ENCODE results near the gene TMEM11.

TMEM11 gene

DNA sequence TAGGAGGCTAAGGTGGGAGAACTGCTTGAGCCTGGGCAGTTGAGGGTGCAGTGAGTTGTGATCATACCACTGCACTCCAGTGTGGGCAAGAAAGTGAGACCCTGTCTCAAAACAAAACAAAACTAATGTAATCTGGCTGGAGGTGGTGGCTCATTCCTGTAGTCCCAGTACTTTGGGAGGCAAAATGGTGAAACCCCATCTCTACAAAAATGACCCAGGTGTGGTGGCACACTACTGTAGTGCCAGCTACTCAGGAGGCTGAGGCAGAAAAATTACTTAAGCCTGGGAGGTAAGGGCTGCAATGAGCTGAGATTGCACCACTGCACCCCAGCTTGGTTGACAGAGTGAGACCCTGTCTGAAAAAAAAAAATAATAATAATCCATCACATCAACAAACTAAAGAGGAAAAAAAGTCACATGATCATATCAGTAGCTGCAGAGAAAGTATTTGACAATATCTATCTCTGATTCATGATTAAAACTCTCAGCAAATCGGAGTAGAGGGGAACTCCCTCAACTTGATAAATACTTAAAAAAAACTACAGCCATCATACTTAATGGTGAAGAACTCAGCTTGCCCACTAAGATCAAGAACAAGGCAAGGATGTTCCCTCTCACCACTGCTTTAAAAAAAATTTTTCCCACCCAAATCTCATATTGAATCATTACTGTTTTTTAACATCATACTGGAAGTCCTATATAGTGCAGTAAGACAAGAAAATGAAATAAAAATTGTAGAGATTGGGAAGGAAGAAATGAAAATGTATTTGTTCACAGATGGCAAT, 56.2 kb downstream of the TMEM11 start:
- DNase-seq: no peak

DNA sequence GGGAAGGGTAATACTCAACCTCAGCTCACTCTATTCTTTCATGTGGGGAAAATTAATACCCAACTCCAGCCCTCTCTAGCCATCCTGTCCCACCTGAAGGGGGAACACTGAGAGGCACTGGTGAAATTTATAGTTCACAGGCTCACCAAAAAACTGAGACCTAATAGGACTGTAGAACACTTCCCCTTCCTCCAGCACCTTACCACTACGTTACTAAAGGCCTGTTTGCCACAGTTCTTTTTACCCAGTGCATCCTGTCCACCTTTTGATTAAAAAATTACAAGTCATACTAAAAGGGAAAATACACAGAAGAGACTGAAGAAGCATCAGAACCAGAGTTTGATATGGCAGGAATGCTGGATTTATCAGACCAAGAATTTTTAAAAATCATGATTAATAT, 61.2 kb downstream of the TMEM11 start:
- DNase-seq: no peak

DNA sequence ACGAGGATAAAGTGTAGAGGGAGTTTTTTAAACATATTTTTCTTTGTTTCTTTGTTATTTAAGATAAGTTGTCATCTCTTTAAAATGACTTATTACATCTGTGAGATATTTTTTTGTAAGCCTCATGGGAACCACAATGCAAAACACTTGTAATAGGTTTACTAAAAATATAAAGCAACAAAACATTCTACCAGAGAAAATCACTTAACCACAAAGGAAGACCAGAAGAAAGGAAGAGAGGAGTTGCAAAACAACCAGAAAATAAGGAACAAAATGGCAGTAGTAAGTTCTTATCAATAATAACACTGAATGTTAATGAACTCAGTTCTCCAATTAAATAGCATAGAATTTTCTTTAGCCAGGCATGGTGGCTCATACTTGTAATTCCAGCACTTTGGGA, 64.3 kb downstream of the TMEM11 start:
- no peak for DNase-seq
